ENCODE data around the gene FAM186B. TPM values are rescaled to one million over a fixed set of nuclear protein-coding genes. Genes with fewer than 3 reads are reported as not detected.

The FAM186B gene
- total and polyA plus RNA-seq, 7 experiments from 2014 or later, result 0.13 to 1.1 (median 0.31) TPM

DNA sequence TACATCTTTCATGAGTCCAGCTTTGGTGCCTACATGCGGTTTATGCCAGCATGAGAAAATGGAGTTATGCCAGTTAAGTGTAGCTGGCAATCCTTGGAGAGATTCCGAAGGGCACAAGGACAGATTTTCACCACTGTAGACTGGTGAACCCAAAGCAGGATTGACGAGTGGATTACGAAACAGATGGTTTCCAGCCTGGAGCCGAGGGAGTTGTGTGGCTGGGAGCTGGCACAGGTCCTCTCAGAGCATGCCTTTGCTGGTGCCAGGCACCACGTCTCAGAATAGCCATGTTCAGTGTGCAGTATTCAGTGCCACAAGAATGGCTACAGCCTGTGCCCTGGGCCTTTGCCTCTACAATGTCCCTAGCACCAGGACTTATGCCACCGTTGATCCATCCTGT, 53.4 kb downstream of the FAM186B start:
- POLR2A ChIA-PET, result interaction anchor here (0.6 kb wide), 1 partner anchor 387 kb away, joined by 3 read pairs; no protein-coding TSS in a partner anchor
- Mint-ChIP-seq H3K4me3 (no peak overlapping the region), H3K36me3 (peaks cover 0 to 3% (median 0%) of the 10 kb centered on the region in 5 donors), H3K27ac (peak overlapping the region in 1 of 9 donors; percentile 4), H3K4me1 (peaks cover 6 to 22% (median 14%) of the 10 kb centered on the region in 7 donors), H3K9me3 (no peaks in the 10 kb centered on the region), H3K27me3 (peaks cover 0 to 33% (median 5%) of the 10 kb centered on the region in 5 donors)
- no peak for DNase-seq
- no peak for ATAC-seq
- Histone ChIP-seq H3K4me1 (ENCODE audit: control insufficient read depth in 2 of 2, insufficient read depth in 2 of 2, low read length in 2 of 2) (peaks cover 0 to 11% of the 10 kb centered on the region in 2 donors), H3K27ac (ENCODE audit: low read depth, low read length) (no peak overlapping the region), H3K36me3 (ENCODE audit: control insufficient read depth in 2 of 3, insufficient read depth in 3 of 3, low read length in 3 of 3) (peaks cover 0 to 16% (median 0%) of the 10 kb centered on the region in 3 experiments), H3K27me3 (ENCODE audit: control insufficient read depth in 2 of 2, insufficient read depth in 2 of 2, low read length in 2 of 2) (no peaks in the 10 kb centered on the region), H3K4me3 (ENCODE audit: low read length) (no peak overlapping the region), H3K9me3 (ENCODE audit: control insufficient read depth in 2 of 3, low read length in 3 of 3) (no peaks in the 10 kb centered on the region)
- CTCF ChIA-PET, result interaction anchor here (1.0 to 2.7 kb wide), 2 partner anchors 28 to 70 kb away, joined by 3 to 10 read pairs; no protein-coding TSS in a partner anchor
- intact Hi-C loops (cut with micrococcal nuclease), result loop anchor here in 1 of 2 donors (5.0 kb wide), 1 partner anchor 90 kb away; no protein-coding TSS in a partner anchor

DNA sequence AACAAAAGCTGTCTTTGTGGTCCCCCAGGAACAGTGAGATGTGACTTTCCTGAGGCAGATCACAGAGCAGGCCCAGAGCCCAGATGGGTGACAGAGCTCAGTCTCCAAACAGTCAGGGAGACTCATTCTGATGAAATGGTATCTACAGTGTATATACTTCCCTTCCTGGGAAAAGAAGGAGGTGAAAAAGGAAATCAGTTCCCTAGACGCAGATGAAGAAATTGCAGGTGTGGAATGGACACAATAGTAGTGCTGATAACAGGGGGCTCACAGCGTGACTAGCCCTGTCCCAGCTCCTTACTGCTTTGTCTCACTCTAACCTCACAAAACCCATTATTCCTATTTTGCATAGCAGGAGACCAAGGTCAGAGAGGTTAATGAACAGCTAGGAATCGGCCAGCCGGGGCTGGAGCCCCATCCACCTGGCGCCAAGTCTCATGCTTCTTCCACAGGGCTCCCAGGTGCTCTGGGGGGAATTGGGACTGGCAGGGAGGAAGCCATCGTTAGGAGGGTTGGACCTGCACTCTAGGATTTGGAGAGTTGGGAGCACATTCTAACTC, 54.7 kb downstream of the FAM186B start:
- ChIA-PET POLR2A (interaction anchor here (0.6 to 1.3 kb wide), 2 partner anchors 11 to 16 kb away, joined by 3 read pairs; no protein-coding TSS in a partner anchor), CTCF (interaction anchor here (0.8 kb wide), 1 partner anchor 27 kb away, joined by 3 read pairs; no protein-coding TSS in a partner anchor)
- Histone ChIP-seq H3K36me3 (ENCODE audit: control insufficient read depth in 2 of 3, insufficient read depth in 3 of 3, low read length in 3 of 3) (peaks cover 0 to 3% (median 0%) of the 10 kb centered on the region in 3 experiments), H3K27ac (ENCODE audit: low read depth, low read length) (no peak overlapping the region), H3K9me3 (ENCODE audit: control insufficient read depth in 2 of 3, low read length in 3 of 3) (no peaks in the 10 kb centered on the region), H3K27me3 (ENCODE audit: control insufficient read depth in 2 of 2, insufficient read depth in 2 of 2, low read length in 2 of 2) (no peaks in the 10 kb centered on the region), H3K4me1 (ENCODE audit: control insufficient read depth in 2 of 2, insufficient read depth in 2 of 2, low read length in 2 of 2) (peaks cover 0 to 11% of the 10 kb centered on the region in 2 donors), H3K4me3 (ENCODE audit: low read length) (no peak overlapping the region)
- Mint-ChIP-seq H3K4me1 (peaks cover 6 to 19% (median 12%) of the 10 kb centered on the region in 7 donors), H3K27me3 (peaks cover 0 to 35% (median 5%) of the 10 kb centered on the region in 5 donors), H3K4me3 (peak overlapping the region in 4 of 10 donors; percentile 5 to 85 (median 20)), H3K27ac (peak overlapping the region in 1 of 9 donors; percentile 22), H3K36me3 (no peaks in the 10 kb centered on the region), H3K9me3 (no peaks in the 10 kb centered on the region)
- no peak for DNase-seq
- intact Hi-C loops (cut with micrococcal nuclease), result loop anchor here in 1 of 2 donors (5.0 kb wide), 1 partner anchor 92 kb away; no protein-coding TSS in a partner anchor
- ATAC-seq, result no peak

DNA sequence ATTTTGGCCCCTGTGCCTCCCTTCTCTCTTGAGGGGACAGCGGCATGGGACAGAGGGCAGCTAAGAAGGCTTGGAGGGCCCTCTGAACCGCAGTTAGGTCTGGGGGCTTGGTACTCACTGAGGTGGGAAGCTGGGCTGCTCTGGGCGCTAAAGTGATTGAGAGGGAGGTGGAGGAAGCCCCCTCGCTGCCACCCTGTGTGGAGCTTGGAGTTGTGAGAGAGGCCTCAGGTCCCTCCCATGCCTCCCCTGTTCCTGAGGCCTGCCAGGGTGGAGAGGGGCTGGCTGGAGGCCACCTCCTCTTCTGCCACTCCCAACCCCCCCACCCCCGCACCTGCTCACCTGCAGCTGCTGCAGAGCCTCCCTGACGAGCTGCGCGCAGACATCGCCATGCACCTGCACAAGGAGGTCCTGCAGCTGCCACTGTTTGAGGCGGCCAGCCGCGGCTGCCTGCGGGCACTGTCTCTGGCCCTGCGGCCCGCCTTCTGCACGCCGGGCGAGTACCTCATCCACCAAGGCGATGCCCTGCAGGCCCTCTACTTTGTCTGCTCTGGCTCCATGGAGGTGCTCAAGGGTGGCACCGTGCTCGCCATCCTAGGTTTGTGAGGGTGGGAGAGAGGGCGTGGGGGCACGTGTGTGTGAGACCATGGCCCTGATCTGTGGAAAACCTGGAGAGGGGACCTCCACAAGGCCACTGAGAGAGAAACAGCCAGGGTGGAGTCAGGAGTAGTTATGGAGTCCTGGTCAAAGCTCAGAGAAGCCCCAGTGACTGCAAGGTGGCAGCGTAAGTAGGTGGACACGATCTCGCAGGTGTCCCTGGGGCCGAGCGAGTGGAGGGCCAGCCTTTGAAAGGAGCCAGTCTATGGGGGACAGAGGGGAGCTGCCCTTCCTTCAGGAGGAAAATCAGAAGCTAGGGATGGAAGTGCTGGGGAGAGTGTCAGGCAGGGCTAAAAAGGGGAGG, 55.4 kb downstream of the FAM186B start:
- H3K9me3 ChIP-seq (ENCODE audit: control insufficient read depth in 2 of 3, low read length in 3 of 3), result no peaks in the 10 kb centered on the region
- ChIA-PET CTCF (interaction anchor here (0.6 to 0.8 kb wide), 2 partner anchors 27 to 309 kb away, joined by 3 read pairs; no protein-coding TSS in a partner anchor), POLR2A (interaction anchor here (0.5 to 1.5 kb wide), 4 partner anchors 11 to 361 kb away, joined by 3 to 6 read pairs (median 3); partner anchors contain the start of gene TUBA1A)
- Mint-ChIP-seq H3K27me3 (peaks cover 0 to 37% (median 5%) of the 10 kb centered on the region in 5 donors), H3K4me1 (peaks cover 7 to 19% (median 13%) of the 10 kb centered on the region in 7 donors), H3K27ac (peak overlapping the region in 2 of 9 donors; percentile 22 to 79), H3K9me3 (peaks cover 0 to 2% (median 0%) of the 10 kb centered on the region in 11 donors), H3K36me3 (no peaks in the 10 kb centered on the region), H3K4me3 (peak overlapping the region in 9 of 10 donors; percentile 5 to 85 (median 79))
- H3K27me3 ChIP-seq (ENCODE audit: control insufficient read depth in 2 of 2, insufficient read depth in 2 of 2, low read length in 2 of 2), result no peaks in the 10 kb centered on the region
- no peaks in the 10 kb centered on the region for H3K36me3 ChIP-seq (ENCODE audit: control insufficient read depth in 2 of 3, insufficient read depth in 3 of 3, low read length in 3 of 3)
- intact Hi-C loops (cut with micrococcal nuclease), result loop anchor here in 1 of 2 donors (1.0 to 5.0 kb wide), 2 partner anchors 11 to 92 kb away; partner anchors contain the start of gene KCNH3
- H3K4me3 ChIP-seq (ENCODE audit: low read length), result peak overlapping the region; percentile 14
- H3K27ac ChIP-seq (ENCODE audit: low read depth, low read length), result peak overlapping the region; percentile 47
- H3K4me1 ChIP-seq (ENCODE audit: control insufficient read depth in 2 of 2, insufficient read depth in 2 of 2, low read length in 2 of 2), result peaks cover 0 to 11% of the 10 kb centered on the region in 2 donors
- ATAC-seq (no peak), DNase-seq (no peak)

DNA sequence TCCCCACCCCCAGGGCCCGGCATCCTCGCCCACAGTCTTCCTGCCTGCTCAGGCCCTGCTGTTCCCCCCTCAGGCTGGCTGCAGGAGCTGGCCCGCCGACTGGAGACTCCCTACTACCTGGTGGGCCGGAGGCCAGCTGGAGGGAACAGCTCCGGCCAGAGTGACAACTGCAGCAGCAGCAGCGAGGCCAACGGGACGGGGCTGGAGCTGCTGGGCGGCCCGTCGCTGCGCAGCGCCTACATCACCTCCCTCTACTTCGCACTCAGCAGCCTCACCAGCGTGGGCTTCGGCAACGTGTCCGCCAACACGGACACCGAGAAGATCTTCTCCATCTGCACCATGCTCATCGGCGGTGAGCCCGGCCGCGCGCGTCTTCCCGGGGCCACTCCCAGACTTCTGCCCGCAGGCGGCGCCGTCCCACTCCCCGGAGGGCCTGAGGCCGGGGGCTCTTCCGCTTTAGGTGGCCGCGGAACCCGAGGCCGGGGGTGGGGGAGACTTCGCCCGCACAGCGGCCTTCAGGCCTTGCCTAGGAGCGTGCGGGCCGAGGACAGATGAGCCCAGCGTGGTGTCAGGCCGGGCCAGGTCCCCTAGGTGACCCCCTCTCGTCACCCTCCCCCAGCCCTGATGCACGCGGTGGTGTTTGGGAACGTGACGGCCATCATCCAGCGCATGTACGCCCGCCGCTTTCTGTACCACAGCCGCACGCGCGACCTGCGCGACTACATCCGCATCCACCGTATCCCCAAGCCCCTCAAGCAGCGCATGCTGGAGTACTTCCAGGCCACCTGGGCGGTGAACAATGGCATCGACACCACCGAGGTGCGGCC, 56.4 kb downstream of the FAM186B start:
- H3K27ac Mint-ChIP-seq, result peak overlapping the region in 5 of 9 donors; percentile 8 to 59 (median 25)
- Histone ChIP-seq H3K9me3 (ENCODE audit: control insufficient read depth in 2 of 3, low read length in 3 of 3) (no peaks in the 10 kb centered on the region), H3K4me3 (ENCODE audit: low read length) (peak overlapping the region; percentile 14), H3K27ac (ENCODE audit: low read depth, low read length) (peak overlapping the region; percentile 47), H3K4me1 (ENCODE audit: control insufficient read depth in 2 of 2, insufficient read depth in 2 of 2, low read length in 2 of 2) (peaks cover 0 to 11% of the 10 kb centered on the region in 2 donors), H3K27me3 (ENCODE audit: control insufficient read depth in 2 of 2, insufficient read depth in 2 of 2, low read length in 2 of 2) (no peaks in the 10 kb centered on the region), H3K36me3 (ENCODE audit: control insufficient read depth in 2 of 3, insufficient read depth in 3 of 3, low read length in 3 of 3) (no peaks in the 10 kb centered on the region)
- H3K4me1 Mint-ChIP-seq, result peaks cover 12 to 20% (median 19%) of the 10 kb centered on the region in 7 donors
- ChIA-PET CTCF (interaction anchor here (1.2 kb wide), 1 partner anchor 190 kb away, joined by 3 read pairs; no protein-coding TSS in a partner anchor), POLR2A (interaction anchor here (0.5 to 1.5 kb wide), 5 partner anchors 10 to 360 kb away, joined by 3 to 6 read pairs (median 3); partner anchors contain the start of genes KCNH3 and TUBA1A)
- peak in 1 of 9 donors; percentile 45 for DNase-seq
- intact Hi-C loops (cut with micrococcal nuclease), result loop anchor here in 1 of 2 donors (1.0 kb wide), 1 partner anchor 10 kb away; the partner anchor contains the start of gene KCNH3
- ATAC-seq, result peak; percentile 67
- peaks cover 0 to 42% (median 5%) of the 10 kb centered on the region in 5 donors for H3K27me3 Mint-ChIP-seq
- peak overlapping the region; percentile 66 to 85 (median 79) for H3K4me3 Mint-ChIP-seq
- no peaks in the 10 kb centered on the region for H3K36me3 Mint-ChIP-seq
- peaks cover 0 to 2% (median 0%) of the 10 kb centered on the region in 11 donors for H3K9me3 Mint-ChIP-seq

DNA sequence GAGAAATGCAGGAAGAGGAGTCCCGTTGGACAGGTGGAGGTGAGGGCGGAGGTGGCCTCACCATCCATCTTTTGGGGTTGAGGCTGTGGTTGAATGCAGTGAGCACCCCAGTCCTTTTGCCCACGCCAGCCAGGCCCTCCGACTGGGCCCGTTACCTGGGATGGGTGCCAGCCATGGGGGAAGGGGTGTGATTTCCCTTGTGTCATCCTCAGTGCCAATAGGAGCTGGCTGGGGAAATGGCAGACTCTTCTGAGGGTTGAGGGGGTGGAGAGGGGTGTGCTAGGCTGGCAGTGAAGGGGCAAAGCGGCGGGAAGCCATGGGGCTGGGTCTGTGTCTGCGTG, 57.0 kb downstream of the FAM186B start:
- ATAC-seq, result peak; percentile 5
- peak overlapping the region in 9 of 10 donors; percentile 59 to 85 (median 79) for H3K4me3 Mint-ChIP-seq
- no peaks in the 10 kb centered on the region for H3K36me3 ChIP-seq (ENCODE audit: control insufficient read depth in 2 of 3, insufficient read depth in 3 of 3, low read length in 3 of 3)
- peaks cover 0 to 2% (median 0%) of the 10 kb centered on the region in 11 donors for H3K9me3 Mint-ChIP-seq
- ChIA-PET CTCF (interaction anchor here (1.2 kb wide), 1 partner anchor 190 kb away, joined by 3 read pairs; no protein-coding TSS in a partner anchor), POLR2A (interaction anchor here (1.0 to 1.5 kb wide), 3 partner anchors 9 to 360 kb away, joined by 3 to 6 read pairs (median 6); partner anchors contain the start of genes KCNH3 and TUBA1A)
- H3K27ac Mint-ChIP-seq, result peak overlapping the region in 2 of 9 donors; percentile 19 to 26
- peaks cover 9 to 20% (median 16%) of the 10 kb centered on the region in 7 donors for H3K4me1 Mint-ChIP-seq
- H3K36me3 Mint-ChIP-seq, result no peaks in the 10 kb centered on the region
- H3K4me3 ChIP-seq (ENCODE audit: low read length), result peak overlapping the region; percentile 14
- peaks cover 0 to 11% of the 10 kb centered on the region in 2 donors for H3K4me1 ChIP-seq (ENCODE audit: control insufficient read depth in 2 of 2, insufficient read depth in 2 of 2, low read length in 2 of 2)
- intact Hi-C loops (cut with micrococcal nuclease), result no loop called here
- no peaks in the 10 kb centered on the region for H3K27me3 ChIP-seq (ENCODE audit: control insufficient read depth in 2 of 2, insufficient read depth in 2 of 2, low read length in 2 of 2)
- DNase-seq, result no peak
- H3K27ac ChIP-seq (ENCODE audit: low read depth, low read length), result peak overlapping the region; percentile 47
- no peaks in the 10 kb centered on the region for H3K9me3 ChIP-seq (ENCODE audit: control insufficient read depth in 2 of 3, low read length in 3 of 3)
- peaks cover 0 to 45% (median 5%) of the 10 kb centered on the region in 5 donors for H3K27me3 Mint-ChIP-seq

Data from naive thymus-derived CD4-positive, alpha-beta T cell (primary cell).